GM20000 (cell line): Measurements from ENCODE around the gene CLCN1.
A peak's percentile ranks its signal among the peaks of the same experiment; 100 is the strongest.

Experiments used
- DNase-seq: peaks from one replicate; pipeline ENCODE4 v3.0.0; 2012; ENCODE audit warnings: low spot score
- CTCF ChIP-seq: IDR thresholded peaks from 2 replicates; pipeline ENCODE4 v1.5.1; 2012; ENCODE audit warnings: mild to moderate bottlenecking, control low read depth; ENCODE audit errors: extremely low read depth, missing control alignments

Gene CLCN1

GRCh38 chr7:143376396-143376795 is 60.5 kb downstream of the CLCN1 start:
- DNase-seq, result no peak

GRCh38 chr7:143379611-143380259 is 63.8 kb downstream of the CLCN1 start:
- TF ChIP-seq CTCF, result no peak
- DNase-seq, result no peak

More at GRCh38 chr7:143376396-143376795, 60.5 kb downstream of the CLCN1 start:
- TF ChIP-seq CTCF, result no peak

GRCh38 chr7:143380260-143380645 is 64.3 kb downstream of the CLCN1 start:
- TF ChIP-seq CTCF, result peak; percentile 77
- peak; percentile 88 for DNase-seq

GRCh38 chr7:143380646-143381426 is 64.9 kb downstream of the CLCN1 start, which contains the start of gene ZYX:
TSS of gene ZYX (plus strand) at chr7:143381345. CDS start at chr7:143381572, 227 bp downstream.
- TF ChIP-seq CTCF, result no peak
- peak; percentile 98 for DNase-seq

GRCh38 chr7:143381427-143382125 is 65.7 kb downstream of the CLCN1 start:
- no peak for DNase-seq
- TF ChIP-seq CTCF, result no peak

- DNase-seq, result no peak
Measured at GRCh38 chr7:143382126-143382790, 66.3 kb downstream of the CLCN1 start.

More at GRCh38 chr7:143382126-143382790, 66.3 kb downstream of the CLCN1 start:
- TF ChIP-seq CTCF, result no peak
